GM12801 (cell line): Measurements from ENCODE around the gene COL6A1.

Experiments
- CTCF ChIP-seq: IDR thresholded peaks from one replicate; pipeline ENCODE4 v1.5.1; 2011; ENCODE audit warnings: control low read depth; ENCODE audit not compliant: insufficient read length; ENCODE audit errors: extremely low read depth

Gene COL6A1

GRCh38 chr21:45938811-45939520, 42.6 kb upstream of the COL6A1 start:
- no peak for TF ChIP-seq CTCF

- no peak for TF ChIP-seq CTCF
These were observed 42.0 kb upstream of the COL6A1 start for GRCh38 chr21:45939521-45940045.

DNA sequence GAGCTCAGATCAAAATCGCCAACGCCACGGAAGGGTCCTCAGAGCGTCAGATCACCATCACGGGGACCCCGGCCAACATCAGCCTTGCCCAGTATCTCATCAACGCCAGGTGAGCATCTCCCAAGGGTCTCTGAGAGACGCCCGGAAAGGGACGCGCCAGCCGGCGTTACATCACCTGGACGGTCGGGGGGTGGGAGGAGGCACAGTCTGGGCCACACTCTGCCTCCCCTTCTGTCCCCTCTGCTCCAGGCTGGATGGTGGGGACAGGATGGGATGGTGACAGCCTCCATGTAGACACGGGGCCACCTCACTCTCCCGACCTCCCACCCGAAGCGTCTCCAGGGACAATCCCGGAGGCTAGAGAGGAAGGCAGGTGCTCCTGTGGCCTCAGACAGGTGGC, 41.5 kb upstream of the COL6A1 start:
- no peak for TF ChIP-seq CTCF

GRCh38 chr21:45940621-45941337, 40.8 kb upstream of the COL6A1 start:
- TF ChIP-seq CTCF: no peak

DNA sequence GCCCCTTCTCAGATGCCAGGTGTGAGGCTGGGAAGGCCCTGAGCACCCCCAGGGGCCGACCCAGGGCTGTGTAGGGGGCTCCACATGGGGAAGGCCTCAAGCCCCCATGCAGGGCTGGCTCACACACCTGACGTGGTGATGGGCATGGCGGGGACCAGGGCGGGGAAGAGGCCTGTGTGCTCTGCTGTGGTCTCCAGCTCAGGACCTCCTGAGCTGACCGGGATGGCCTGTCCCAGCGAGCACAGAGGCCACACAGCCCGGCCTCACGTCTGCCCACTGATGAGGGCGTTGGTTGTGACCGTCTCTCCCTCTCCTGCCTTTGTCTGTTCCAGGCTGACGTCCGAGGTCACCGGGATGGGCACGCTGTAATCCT, 40.2 kb upstream of the COL6A1 start:
- no peak for TF ChIP-seq CTCF

DNA sequence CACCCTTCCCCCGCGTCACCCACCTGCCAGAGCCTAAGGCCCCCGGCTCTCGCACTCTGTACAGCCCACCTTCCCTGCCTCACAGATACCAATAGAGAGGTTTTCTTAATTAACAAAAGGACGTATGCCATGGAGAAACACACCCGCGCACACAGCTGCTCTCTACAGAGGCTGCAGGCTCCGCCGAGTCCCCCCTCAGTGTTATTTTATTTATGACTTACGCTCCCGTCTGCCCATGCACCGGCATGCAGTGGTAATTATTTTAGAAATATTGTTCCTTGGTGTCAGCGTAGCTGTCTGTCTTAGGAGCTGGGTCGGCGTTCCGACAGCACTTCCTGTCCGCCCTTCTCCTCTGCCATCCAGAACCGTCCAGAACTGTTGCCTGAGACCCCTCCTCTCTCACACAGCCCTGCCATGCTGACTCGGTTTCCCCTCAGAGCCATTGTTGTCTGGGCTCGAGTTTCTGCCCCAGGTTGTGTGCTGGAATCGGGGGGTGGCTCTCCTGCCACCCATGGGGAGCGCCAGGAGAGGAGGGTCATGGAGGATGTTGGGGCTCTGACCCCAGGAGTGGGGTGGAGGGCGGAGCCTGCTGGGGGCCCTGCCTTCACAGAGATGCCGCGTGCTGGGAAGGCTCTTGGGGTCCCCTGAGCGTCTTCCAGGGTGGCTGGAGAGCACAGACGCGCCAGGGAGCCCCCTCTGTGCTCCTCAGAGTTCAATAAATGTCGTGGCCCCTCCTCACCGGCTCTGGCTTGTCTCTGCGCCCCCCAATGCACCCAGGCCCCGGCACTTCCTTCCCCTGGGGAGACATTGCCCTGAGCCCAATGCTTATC, 39.6 kb upstream of the COL6A1 start:
- no peak for TF ChIP-seq CTCF

- TF ChIP-seq CTCF: no peak
These were observed 38.6 kb upstream of the COL6A1 start for GRCh38 chr21:45942755-45943629.
